ENCODE measurements around the gene FYN. TPM values are rescaled to one million over a fixed set of nuclear protein-coding genes. Genes with fewer than 3 reads are reported as not detected.

Gene FYN
- total RNA-seq, 1 experiment from 2014 or later, result 37.8 TPM

GRCh38 chr6:111702268-111702667 is 171.0 kb downstream of the FYN start:
- TF ChIP-seq, protein P1, sequence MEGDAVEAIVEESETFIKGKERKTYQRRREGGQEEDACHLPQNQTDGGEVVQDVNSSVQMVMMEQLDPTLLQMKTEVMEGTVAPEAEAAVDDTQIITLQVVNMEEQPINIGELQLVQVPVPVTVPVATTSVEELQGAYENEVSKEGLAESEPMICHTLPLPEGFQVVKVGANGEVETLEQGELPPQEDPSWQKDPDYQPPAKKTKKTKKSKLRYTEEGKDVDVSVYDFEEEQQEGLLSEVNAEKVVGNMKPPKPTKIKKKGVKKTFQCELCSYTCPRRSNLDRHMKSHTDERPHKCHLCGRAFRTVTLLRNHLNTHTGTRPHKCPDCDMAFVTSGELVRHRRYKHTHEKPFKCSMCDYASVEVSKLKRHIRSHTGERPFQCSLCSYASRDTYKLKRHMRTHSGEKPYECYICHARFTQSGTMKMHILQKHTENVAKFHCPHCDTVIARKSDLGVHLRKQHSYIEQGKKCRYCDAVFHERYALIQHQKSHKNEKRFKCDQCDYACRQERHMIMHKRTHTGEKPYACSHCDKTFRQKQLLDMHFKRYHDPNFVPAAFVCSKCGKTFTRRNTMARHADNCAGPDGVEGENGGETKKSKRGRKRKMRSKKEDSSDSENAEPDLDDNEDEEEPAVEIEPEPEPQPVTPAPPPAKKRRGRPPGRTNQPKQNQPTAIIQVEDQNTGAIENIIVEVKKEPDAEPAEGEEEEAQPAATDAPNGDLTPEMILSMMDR (IDR thresholded peaks at IDR 0.05; ENCODE audit: unreplicated experiment), result no peak
- BruUV-seq (replicated peaks), result no TSS peak
- intact Hi-C loops (cut with micrococcal nuclease), result no loop called here
- DNase-seq (ENCODE audit: unreplicated experiment), result no peak
- H3K27ac Mint-ChIP-seq (ENCODE audit: low read depth, unreplicated experiment), result no peak overlapping the region
- no peaks in the 10 kb centered on the region for H3K27me3 Mint-ChIP-seq (ENCODE audit: insufficient read depth, unreplicated experiment)
- POLR2A ChIA-PET, result no interaction called here
- no peaks in the 10 kb centered on the region for H3K4me1 Mint-ChIP-seq (ENCODE audit: insufficient read depth, unreplicated experiment)
- no peak overlapping the region for H3K4me3 Mint-ChIP-seq (ENCODE audit: unreplicated experiment)
- no peaks in the 10 kb centered on the region for H3K9me3 Mint-ChIP-seq (ENCODE audit: unreplicated experiment)
- peaks cover 6% of the 10 kb centered on the region for H3K36me3 Mint-ChIP-seq (ENCODE audit: insufficient read depth, unreplicated experiment)
- CTCF ChIA-PET, result interaction anchor here (1.6 kb wide), 1 partner anchor 341 kb away, joined by 14 read pairs; no protein-coding TSS in a partner anchor

GRCh38 chr6:111701146-111701545 is 172.1 kb downstream of the FYN start:
- BruUV-seq (replicated peaks), result no TSS peak
- H3K9me3 Mint-ChIP-seq (ENCODE audit: unreplicated experiment), result no peaks in the 10 kb centered on the region
- CTCF ChIA-PET, result no interaction called here
- H3K27me3 Mint-ChIP-seq (ENCODE audit: insufficient read depth, unreplicated experiment), result no peaks in the 10 kb centered on the region
- DNase-seq (ENCODE audit: unreplicated experiment), result no peak
- peaks cover 6% of the 10 kb centered on the region for H3K36me3 Mint-ChIP-seq (ENCODE audit: insufficient read depth, unreplicated experiment)
- no peak overlapping the region for H3K27ac Mint-ChIP-seq (ENCODE audit: low read depth, unreplicated experiment)
- intact Hi-C loops (cut with micrococcal nuclease), result no loop called here
- no peak overlapping the region for H3K4me3 Mint-ChIP-seq (ENCODE audit: unreplicated experiment)
- TF ChIP-seq, protein P1 (IDR thresholded peaks at IDR 0.05; ENCODE audit: unreplicated experiment), result no peak
- POLR2A ChIA-PET, result no interaction called here
- H3K4me1 Mint-ChIP-seq (ENCODE audit: insufficient read depth, unreplicated experiment), result no peaks in the 10 kb centered on the region

GRCh38 chr6:111700135-111700690 is 173.0 kb downstream of the FYN start:
- ChIA-PET POLR2A (interaction anchor here (0.8 kb wide), 1 partner anchor 23 kb away, joined by 4 read pairs; no protein-coding TSS in a partner anchor), CTCF (interaction anchor here (0.6 kb wide), 1 partner anchor 198 kb away, joined by 3 read pairs; no protein-coding TSS in a partner anchor)
- intact Hi-C loops (cut with micrococcal nuclease), result no loop called here
- Mint-ChIP-seq H3K4me1 (ENCODE audit: insufficient read depth, unreplicated experiment) (no peaks in the 10 kb centered on the region), H3K27me3 (ENCODE audit: insufficient read depth, unreplicated experiment) (no peaks in the 10 kb centered on the region), H3K9me3 (ENCODE audit: unreplicated experiment) (no peaks in the 10 kb centered on the region), H3K27ac (ENCODE audit: low read depth, unreplicated experiment) (no peak overlapping the region), H3K4me3 (ENCODE audit: unreplicated experiment) (no peak overlapping the region), H3K36me3 (ENCODE audit: insufficient read depth, unreplicated experiment) (peaks cover 6% of the 10 kb centered on the region)
- TF ChIP-seq, protein P1 (IDR thresholded peaks at IDR 0.05; ENCODE audit: unreplicated experiment), result no peak
- no TSS peak for BruUV-seq (replicated peaks)
- DNase-seq (ENCODE audit: unreplicated experiment), result no peak

DNA sequence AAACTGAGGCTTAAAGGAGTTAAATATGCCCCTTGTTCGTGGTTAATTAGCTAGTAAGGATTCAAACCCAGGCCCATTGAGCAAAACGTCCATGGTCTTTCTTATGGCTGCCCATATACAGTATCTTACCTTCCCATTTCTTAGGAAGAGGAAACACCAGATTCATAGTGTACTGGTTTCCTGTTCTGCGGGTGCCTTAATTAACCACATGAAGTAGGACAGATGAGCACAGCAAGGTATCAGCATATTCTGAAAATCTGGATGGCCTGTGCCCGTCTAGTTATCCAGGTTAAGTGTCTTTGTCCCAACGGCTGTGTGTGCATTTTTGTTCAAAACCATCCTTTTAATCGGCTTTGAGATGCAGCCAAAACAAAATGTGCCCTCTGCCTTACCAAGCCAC is 174.1 kb downstream of the FYN start:
- intact Hi-C loops (cut with micrococcal nuclease), result no loop called here
- H3K4me1 Mint-ChIP-seq (ENCODE audit: insufficient read depth, unreplicated experiment), result no peaks in the 10 kb centered on the region
- no peak overlapping the region for H3K27ac Mint-ChIP-seq (ENCODE audit: low read depth, unreplicated experiment)
- POLR2A ChIA-PET, result interaction anchor here (0.6 to 0.8 kb wide), 2 partner anchors 22 to 93 kb away, joined by 3 to 4 read pairs; no protein-coding TSS in a partner anchor
- H3K4me3 Mint-ChIP-seq (ENCODE audit: unreplicated experiment), result no peak overlapping the region
- CTCF ChIA-PET, result interaction anchor here (0.6 to 0.9 kb wide), 4 partner anchors 42 to 343 kb away, joined by 3 to 4 read pairs (median 3); no protein-coding TSS in a partner anchor
- no TSS peak for BruUV-seq (replicated peaks)
- DNase-seq (ENCODE audit: unreplicated experiment), result no peak
- no peaks in the 10 kb centered on the region for H3K27me3 Mint-ChIP-seq (ENCODE audit: insufficient read depth, unreplicated experiment)
- TF ChIP-seq, protein P1 (IDR thresholded peaks at IDR 0.05; ENCODE audit: unreplicated experiment), result no peak
- peaks cover 6% of the 10 kb centered on the region for H3K36me3 Mint-ChIP-seq (ENCODE audit: insufficient read depth, unreplicated experiment)
- no peaks in the 10 kb centered on the region for H3K9me3 Mint-ChIP-seq (ENCODE audit: unreplicated experiment)
